Breast epithelium (tissue), 3 donors: ENCODE measurements around the gene TEX38.

Source experiments
- POLR2A ChIP-seq: fragments of 450-650 bp; IDR thresholded peaks from one replicate; pipeline ENCODE4 v1.6.1; 2016; ENCODE audit warnings: antibody characterized with exemption, mild to moderate bottlenecking, moderate library complexity
- POLR2AphosphoS5 ChIP-seq, 3 donors: sonication (generic); formaldehyde crosslinking; IDR thresholded peaks; one replicate each; pipeline ENCODE4 v1.6.1; 2017; ENCODE audit warnings: antibody characterized with exemption in 3 of 3
- TF ChIP-seq, protein P1 (sequence below), 3 donors: fragments of 450-650 bp; IDR thresholded peaks; one replicate each; pipeline ENCODE4 v1.5.1; 2016 to 2017; ENCODE audit warnings: antibody characterized with exemption in 3 of 3, mild to moderate bottlenecking in 3 of 3, moderate library complexity in 3 of 3

- no peak for TF ChIP-seq POLR2AphosphoS5 (IDR thresholded peaks at IDR 0.05)
- no peak for TF ChIP-seq POLR2A
- TF ChIP-seq, protein P1, sequence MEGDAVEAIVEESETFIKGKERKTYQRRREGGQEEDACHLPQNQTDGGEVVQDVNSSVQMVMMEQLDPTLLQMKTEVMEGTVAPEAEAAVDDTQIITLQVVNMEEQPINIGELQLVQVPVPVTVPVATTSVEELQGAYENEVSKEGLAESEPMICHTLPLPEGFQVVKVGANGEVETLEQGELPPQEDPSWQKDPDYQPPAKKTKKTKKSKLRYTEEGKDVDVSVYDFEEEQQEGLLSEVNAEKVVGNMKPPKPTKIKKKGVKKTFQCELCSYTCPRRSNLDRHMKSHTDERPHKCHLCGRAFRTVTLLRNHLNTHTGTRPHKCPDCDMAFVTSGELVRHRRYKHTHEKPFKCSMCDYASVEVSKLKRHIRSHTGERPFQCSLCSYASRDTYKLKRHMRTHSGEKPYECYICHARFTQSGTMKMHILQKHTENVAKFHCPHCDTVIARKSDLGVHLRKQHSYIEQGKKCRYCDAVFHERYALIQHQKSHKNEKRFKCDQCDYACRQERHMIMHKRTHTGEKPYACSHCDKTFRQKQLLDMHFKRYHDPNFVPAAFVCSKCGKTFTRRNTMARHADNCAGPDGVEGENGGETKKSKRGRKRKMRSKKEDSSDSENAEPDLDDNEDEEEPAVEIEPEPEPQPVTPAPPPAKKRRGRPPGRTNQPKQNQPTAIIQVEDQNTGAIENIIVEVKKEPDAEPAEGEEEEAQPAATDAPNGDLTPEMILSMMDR (IDR thresholded peaks at IDR 0.05), result no peak
Measured at GRCh38 chr1:46681333-46682034, 9.8 kb downstream of the TEX38 start.
